ENCODE measurements around the gene TEX48.

GRCh38 chr9:114669961-114670360 lies 12.0 kb downstream of the TEX48 start:
- TF ChIP-seq MEF2A (IDR thresholded peaks at IDR 0.05; ENCODE audit: borderline replicate concordance, low read depth), result no peak
- no peak for TF ChIP-seq ELF1 (IDR thresholded peaks at IDR 0.05)
- no peak for TF ChIP-seq SMC3 (IDR thresholded peaks at IDR 0.05; ENCODE audit: low read depth, low read length)
- TF ChIP-seq, protein P1, sequence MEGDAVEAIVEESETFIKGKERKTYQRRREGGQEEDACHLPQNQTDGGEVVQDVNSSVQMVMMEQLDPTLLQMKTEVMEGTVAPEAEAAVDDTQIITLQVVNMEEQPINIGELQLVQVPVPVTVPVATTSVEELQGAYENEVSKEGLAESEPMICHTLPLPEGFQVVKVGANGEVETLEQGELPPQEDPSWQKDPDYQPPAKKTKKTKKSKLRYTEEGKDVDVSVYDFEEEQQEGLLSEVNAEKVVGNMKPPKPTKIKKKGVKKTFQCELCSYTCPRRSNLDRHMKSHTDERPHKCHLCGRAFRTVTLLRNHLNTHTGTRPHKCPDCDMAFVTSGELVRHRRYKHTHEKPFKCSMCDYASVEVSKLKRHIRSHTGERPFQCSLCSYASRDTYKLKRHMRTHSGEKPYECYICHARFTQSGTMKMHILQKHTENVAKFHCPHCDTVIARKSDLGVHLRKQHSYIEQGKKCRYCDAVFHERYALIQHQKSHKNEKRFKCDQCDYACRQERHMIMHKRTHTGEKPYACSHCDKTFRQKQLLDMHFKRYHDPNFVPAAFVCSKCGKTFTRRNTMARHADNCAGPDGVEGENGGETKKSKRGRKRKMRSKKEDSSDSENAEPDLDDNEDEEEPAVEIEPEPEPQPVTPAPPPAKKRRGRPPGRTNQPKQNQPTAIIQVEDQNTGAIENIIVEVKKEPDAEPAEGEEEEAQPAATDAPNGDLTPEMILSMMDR (IDR thresholded peaks at IDR 0.05), result no peak
- TF ChIP-seq EP300 (IDR thresholded peaks at IDR 0.05; ENCODE audit: borderline replicate concordance in 1 of 2, low read depth in 1 of 2, low read length in 1 of 2), result no peak
- TF ChIP-seq, protein P2, sequence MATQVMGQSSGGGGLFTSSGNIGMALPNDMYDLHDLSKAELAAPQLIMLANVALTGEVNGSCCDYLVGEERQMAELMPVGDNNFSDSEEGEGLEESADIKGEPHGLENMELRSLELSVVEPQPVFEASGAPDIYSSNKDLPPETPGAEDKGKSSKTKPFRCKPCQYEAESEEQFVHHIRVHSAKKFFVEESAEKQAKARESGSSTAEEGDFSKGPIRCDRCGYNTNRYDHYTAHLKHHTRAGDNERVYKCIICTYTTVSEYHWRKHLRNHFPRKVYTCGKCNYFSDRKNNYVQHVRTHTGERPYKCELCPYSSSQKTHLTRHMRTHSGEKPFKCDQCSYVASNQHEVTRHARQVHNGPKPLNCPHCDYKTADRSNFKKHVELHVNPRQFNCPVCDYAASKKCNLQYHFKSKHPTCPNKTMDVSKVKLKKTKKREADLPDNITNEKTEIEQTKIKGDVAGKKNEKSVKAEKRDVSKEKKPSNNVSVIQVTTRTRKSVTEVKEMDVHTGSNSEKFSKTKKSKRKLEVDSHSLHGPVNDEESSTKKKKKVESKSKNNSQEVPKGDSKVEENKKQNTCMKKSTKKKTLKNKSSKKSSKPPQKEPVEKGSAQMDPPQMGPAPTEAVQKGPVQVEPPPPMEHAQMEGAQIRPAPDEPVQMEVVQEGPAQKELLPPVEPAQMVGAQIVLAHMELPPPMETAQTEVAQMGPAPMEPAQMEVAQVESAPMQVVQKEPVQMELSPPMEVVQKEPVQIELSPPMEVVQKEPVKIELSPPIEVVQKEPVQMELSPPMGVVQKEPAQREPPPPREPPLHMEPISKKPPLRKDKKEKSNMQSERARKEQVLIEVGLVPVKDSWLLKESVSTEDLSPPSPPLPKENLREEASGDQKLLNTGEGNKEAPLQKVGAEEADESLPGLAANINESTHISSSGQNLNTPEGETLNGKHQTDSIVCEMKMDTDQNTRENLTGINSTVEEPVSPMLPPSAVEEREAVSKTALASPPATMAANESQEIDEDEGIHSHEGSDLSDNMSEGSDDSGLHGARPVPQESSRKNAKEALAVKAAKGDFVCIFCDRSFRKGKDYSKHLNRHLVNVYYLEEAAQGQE (IDR thresholded peaks at IDR 0.05; ENCODE audit: low read depth, low read length), result no peak
- no peak for TF ChIP-seq TAF1 (IDR thresholded peaks at IDR 0.05; ENCODE audit: borderline replicate concordance, low read depth, low read length)
- TF ChIP-seq FOSL2 (IDR thresholded peaks at IDR 0.05; ENCODE audit: borderline replicate concordance, low read depth), result no peak
- TF ChIP-seq YY1 (IDR thresholded peaks at IDR 0.05; ENCODE audit: low read depth), result no peak
- TF ChIP-seq EZH2phosphoT487 (IDR thresholded peaks at IDR 0.05; ENCODE audit: borderline replicate concordance, low read depth), result no peak
- no peak for TF ChIP-seq USF1 (IDR thresholded peaks at IDR 0.05; ENCODE audit: borderline replicate concordance, low read depth)
- no peak for TF ChIP-seq RAD21 (IDR thresholded peaks at IDR 0.05; ENCODE audit: low read length)
